ENCODE results near the gene DPYSL3. TPM values are rescaled to one million over a fixed set of nuclear protein-coding genes. Genes with fewer than 3 reads are reported as not detected.

Gene DPYSL3
- total and polyA plus RNA-seq, 2 experiments from 2014 or later, result 9.2 to 42.8 TPM

GRCh38 chr5:147407094-147407681 is 102.7 kb downstream of the DPYSL3 start:
- Histone ChIP-seq H3K27ac (no peak overlapping the region), H3K36me3 (ENCODE audit: low read depth) (no peaks in the 10 kb centered on the region)
- in situ Hi-C loops (cut with MboI), result no loop called here

DNA sequence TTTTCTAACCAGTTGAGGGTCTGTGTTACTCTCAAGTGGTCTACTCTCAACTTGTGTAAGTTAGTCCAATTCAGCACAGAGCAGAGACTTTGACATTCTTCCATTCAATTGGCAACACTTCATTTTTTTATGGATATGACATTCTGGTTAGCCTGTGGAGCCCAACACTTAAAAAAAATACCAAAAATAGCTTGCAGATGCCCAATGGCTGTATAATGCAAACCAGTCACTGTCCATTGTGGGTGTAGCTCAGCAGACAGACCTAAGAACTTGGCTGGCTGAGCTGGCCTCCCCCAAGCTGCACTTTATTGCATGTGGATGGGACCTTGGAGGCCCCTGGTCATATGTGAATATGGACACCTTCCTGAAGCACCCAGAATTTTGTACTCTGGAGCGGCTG is 103.2 kb downstream of the DPYSL3 start:
- Histone ChIP-seq H2AFZ (no peak overlapping the region), H3K27ac (no peak overlapping the region), H3K9me3 (ENCODE audit: low read depth) (no peaks in the 10 kb centered on the region), H3K79me2 (ENCODE audit: insufficient read depth) (no peaks in the 10 kb centered on the region), H3F3A (ENCODE audit: insufficient read depth) (peaks cover 33% of the 10 kb centered on the region), H3K9me2 (ENCODE audit: insufficient read depth) (no peaks in the 10 kb centered on the region), H3K27me3 (replicated peaks; ENCODE audit: insufficient read depth) (no peaks in the 10 kb centered on the region), H3K4me1 (ENCODE audit: insufficient read depth) (peaks cover 45% of the 10 kb centered on the region), H3K4me3 (no peak overlapping the region), H4K20me1 (ENCODE audit: insufficient read depth) (no peaks in the 10 kb centered on the region), H3K36me3 (ENCODE audit: low read depth) (no peaks in the 10 kb centered on the region), H3K9ac (no peak overlapping the region), H3K4me2 (ENCODE audit: unreplicated experiment) (no peak overlapping the region)
- DNase-seq, result peak; percentile 48
- TF ChIP-seq EZH2 (IDR thresholded peaks at IDR 0.05; ENCODE audit: insufficient read depth, poor library complexity, severe bottlenecking), result no peak
- no peak for TF ChIP-seq EZH2phosphoT487 (IDR thresholded peaks at IDR 0.05; ENCODE audit: insufficient read depth, low read depth)
- in situ Hi-C loops (cut with MboI), result no loop called here
- WGBS, 2 experiments (ENCODE audit: low coverage in 1 of 2, low lambda C conversion rate in 2 of 2, missing lambda C conversion rate in 2 of 2), result 100% methylated on average over 1 of the region's 1 CpG

More at GRCh38 chr5:147407094-147407681, 102.7 kb downstream of the DPYSL3 start:
- H2AFZ ChIP-seq, result no peak overlapping the region
- H3K9me2 ChIP-seq (ENCODE audit: insufficient read depth), result no peaks in the 10 kb centered on the region
- H3K4me1 ChIP-seq (ENCODE audit: insufficient read depth), result peaks cover 48% of the 10 kb centered on the region
- no peak for TF ChIP-seq EZH2 (IDR thresholded peaks at IDR 0.05; ENCODE audit: insufficient read depth, poor library complexity, severe bottlenecking)
- no peak for TF ChIP-seq EZH2phosphoT487 (IDR thresholded peaks at IDR 0.05; ENCODE audit: insufficient read depth, low read depth)
- no peaks in the 10 kb centered on the region for H3K27me3 ChIP-seq (replicated peaks; ENCODE audit: insufficient read depth)
- no peak overlapping the region for H3K4me3 ChIP-seq
- no peaks in the 10 kb centered on the region for H4K20me1 ChIP-seq (ENCODE audit: insufficient read depth)
- H3F3A ChIP-seq (ENCODE audit: insufficient read depth), result peaks cover 28% of the 10 kb centered on the region
- DNase-seq, result peak; percentile 15
- H3K9me3 ChIP-seq (ENCODE audit: low read depth), result no peaks in the 10 kb centered on the region
- H3K79me2 ChIP-seq (ENCODE audit: insufficient read depth), result no peaks in the 10 kb centered on the region
- WGBS, 2 experiments (ENCODE audit: low coverage in 1 of 2, low lambda C conversion rate in 2 of 2, missing lambda C conversion rate in 2 of 2), result 70 to 74% methylated on average over 8 of the region's 8 CpGs
- H3K4me2 ChIP-seq (ENCODE audit: unreplicated experiment), result no peak overlapping the region
- no peak overlapping the region for H3K9ac ChIP-seq

- in situ Hi-C loops (cut with MboI), result no loop called here
- H3K27me3 ChIP-seq (replicated peaks; ENCODE audit: insufficient read depth), result no peaks in the 10 kb centered on the region
- H3K9me2 ChIP-seq (ENCODE audit: insufficient read depth), result no peaks in the 10 kb centered on the region
- peak overlapping the region; percentile 74 for H2AFZ ChIP-seq
- H3K4me1 ChIP-seq (ENCODE audit: insufficient read depth), result peaks cover 42% of the 10 kb centered on the region
- TF ChIP-seq EZH2phosphoT487 (IDR thresholded peaks at IDR 0.05; ENCODE audit: insufficient read depth, low read depth), result no peak
- TF ChIP-seq EZH2 (IDR thresholded peaks at IDR 0.05; ENCODE audit: insufficient read depth, poor library complexity, severe bottlenecking), result no peak
- H3K4me3 ChIP-seq, result no peak overlapping the region
- H3K9me3 ChIP-seq (ENCODE audit: low read depth), result no peaks in the 10 kb centered on the region
- 100% methylated on average over 1 of the region's 1 CpG for WGBS, 2 experiments (ENCODE audit: low coverage in 1 of 2, low lambda C conversion rate in 2 of 2, missing lambda C conversion rate in 2 of 2)
- H3K36me3 ChIP-seq (ENCODE audit: low read depth), result no peaks in the 10 kb centered on the region
- peak overlapping the region; percentile 95 for H3K9ac ChIP-seq
- peaks cover 37% of the 10 kb centered on the region for H3F3A ChIP-seq (ENCODE audit: insufficient read depth)
- H3K79me2 ChIP-seq (ENCODE audit: insufficient read depth), result no peaks in the 10 kb centered on the region
- no peaks in the 10 kb centered on the region for H4K20me1 ChIP-seq (ENCODE audit: insufficient read depth)
- peak; percentile 40 for DNase-seq
- H3K4me2 ChIP-seq (ENCODE audit: unreplicated experiment), result peak overlapping the region; percentile 91
- H3K27ac ChIP-seq, result peak overlapping the region; percentile 100
Measured at GRCh38 chr5:147404706-147405105, 105.2 kb downstream of the DPYSL3 start.

DNA sequence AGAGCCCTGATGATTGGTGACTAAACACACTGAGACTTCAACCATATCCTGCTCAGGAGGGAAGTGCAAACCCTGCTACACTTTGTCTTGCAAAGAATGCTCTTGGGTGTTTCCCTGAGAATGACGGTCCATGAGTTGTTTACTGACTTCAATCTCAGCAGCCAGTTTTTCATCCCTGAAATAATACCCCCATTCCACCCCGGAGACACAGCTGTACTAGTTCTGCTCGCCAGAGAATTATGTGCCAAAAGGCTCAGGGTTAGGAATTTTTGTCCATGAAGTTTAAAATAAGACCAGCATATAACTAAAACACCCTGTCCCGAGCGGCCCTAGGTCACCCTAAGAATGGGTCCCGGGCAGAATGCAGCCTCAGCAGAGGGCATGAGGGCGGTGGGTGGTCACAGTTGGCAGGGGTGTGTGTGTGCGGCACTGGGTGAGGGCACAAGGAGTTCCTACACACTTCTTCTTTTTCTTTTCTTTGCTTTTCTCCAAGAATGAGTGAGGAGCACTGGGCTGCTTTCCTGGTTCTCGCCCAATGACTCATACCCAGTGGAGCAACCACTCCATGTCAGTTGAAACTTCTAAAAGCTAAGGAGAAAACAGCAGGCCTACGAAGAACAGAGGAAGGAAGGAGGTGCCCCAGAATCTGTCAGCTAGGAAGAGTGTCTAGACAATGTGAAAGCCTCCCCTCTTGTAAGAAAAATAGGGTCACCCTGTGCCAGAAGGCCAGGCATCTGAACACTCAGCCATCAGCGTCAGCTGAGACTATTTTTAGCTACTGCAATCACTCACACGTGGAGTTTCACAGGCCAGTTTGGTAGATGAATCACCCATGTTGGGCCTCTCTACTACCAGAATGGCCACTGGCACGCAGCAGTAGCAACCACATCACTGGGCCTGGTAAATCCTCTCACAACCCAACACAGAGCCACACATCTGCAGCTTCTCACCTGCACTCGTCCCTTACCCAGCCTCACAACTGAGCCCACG is 105.9 kb downstream of the DPYSL3 start:
- H3F3A ChIP-seq (ENCODE audit: insufficient read depth), result peaks cover 37% of the 10 kb centered on the region
- TF ChIP-seq EZH2phosphoT487 (IDR thresholded peaks at IDR 0.05; ENCODE audit: insufficient read depth, low read depth) (no peak), EZH2 (IDR thresholded peaks at IDR 0.05; ENCODE audit: insufficient read depth, poor library complexity, severe bottlenecking) (no peak)
- DNase-seq, result peak; percentile 98
- peak overlapping the region; percentile 95 for H3K9ac ChIP-seq
- H2AFZ ChIP-seq, result peak overlapping the region; percentile 74
- no peaks in the 10 kb centered on the region for H3K9me2 ChIP-seq (ENCODE audit: insufficient read depth)
- peak overlapping the region; percentile 70 for H3K4me3 ChIP-seq
- no peaks in the 10 kb centered on the region for H3K27me3 ChIP-seq (replicated peaks; ENCODE audit: insufficient read depth)
- H3K4me1 ChIP-seq (ENCODE audit: insufficient read depth), result peaks cover 42% of the 10 kb centered on the region
- peak overlapping the region; percentile 100 for H3K27ac ChIP-seq
- H3K4me2 ChIP-seq (ENCODE audit: unreplicated experiment), result peak overlapping the region; percentile 91
- in situ Hi-C loops (cut with MboI), result no loop called here
- no peaks in the 10 kb centered on the region for H3K36me3 ChIP-seq (ENCODE audit: low read depth)
- no peaks in the 10 kb centered on the region for H3K79me2 ChIP-seq (ENCODE audit: insufficient read depth)
- WGBS, 2 experiments (ENCODE audit: low coverage in 1 of 2, low lambda C conversion rate in 2 of 2, missing lambda C conversion rate in 2 of 2), result 0% methylated on average over 15 of the region's 15 CpGs
- H4K20me1 ChIP-seq (ENCODE audit: insufficient read depth), result no peaks in the 10 kb centered on the region
- no peaks in the 10 kb centered on the region for H3K9me3 ChIP-seq (ENCODE audit: low read depth)
